NCI-H2227 (cell line): ENCODE results near the gene EBP.

Experiments used
- DNase-seq: peaks from one replicate; lab custom pipeline; 2025; ENCODE audit not compliant: unreplicated experiment; lab: John Stamatoyannopoulos, UW

Gene EBP

GRCh38 chrX:48521353-48522243 is at the start of gene EBP:
EBP (plus strand) TSS chrX:48521808; CDS start chrX:48523772, 1,964 bp downstream.
- peak; percentile 99 for DNase-seq

- no peak for DNase-seq
Observed at GRCh38 chrX:48472225-48472624, 49.4 kb upstream of the EBP start.

GRCh38 chrX:48472851-48473703 is 48.5 kb upstream of the EBP start:
- DNase-seq = no peak

GRCh38 chrX:48473704-48473990 is 48.0 kb upstream of the EBP start:
- DNase-seq = no peak

- no peak for DNase-seq
Observed at GRCh38 chrX:48474127-48474526, 47.5 kb upstream of the EBP start.

GRCh38 chrX:48474581-48474980 is 47.0 kb upstream of the EBP start:
- DNase-seq = no peak

- peak; percentile 46 for DNase-seq
Observed at GRCh38 chrX:48475296-48475695, 46.3 kb upstream of the EBP start.

- peak; percentile 96 for DNase-seq
Observed at GRCh38 chrX:48475774-48476577, 45.6 kb upstream of the EBP start, which contains the start of gene FTSJ1. FTSJ1 (plus strand) TSS chrX:48476199; CDS start chrX:48478048, 1,849 bp downstream.

GRCh38 chrX:48476919-48477318 is 44.7 kb upstream of the EBP start:
- no peak for DNase-seq

GRCh38 chrX:48477960-48478755 is 43.5 kb upstream of the EBP start:
- DNase-seq = no peak

- no peak for DNase-seq
Observed at GRCh38 chrX:48478806-48479205, 42.8 kb upstream of the EBP start.

GRCh38 chrX:48480142-48480541 is 41.5 kb upstream of the EBP start:
- no peak for DNase-seq

GRCh38 chrX:48480583-48480982 is 41.0 kb upstream of the EBP start:
- no peak for DNase-seq

GRCh38 chrX:48482526-48482925 is 39.1 kb upstream of the EBP start:
- DNase-seq = no peak

- DNase-seq = no peak
Observed at GRCh38 chrX:48487362-48487798, 34.2 kb upstream of the EBP start.

- DNase-seq = no peak
Observed at GRCh38 chrX:48488034-48488433, 33.6 kb upstream of the EBP start.

GRCh38 chrX:48489296-48489695 is 32.3 kb upstream of the EBP start:
- DNase-seq = no peak

GRCh38 chrX:48489892-48490291 is 31.7 kb upstream of the EBP start:
- no peak for DNase-seq

- DNase-seq = no peak
Observed at GRCh38 chrX:48490661-48491060, 30.9 kb upstream of the EBP start.

GRCh38 chrX:48491809-48492208 is 29.8 kb upstream of the EBP start:
- no peak for DNase-seq
